Measurements from ENCODE around the gene PRELID3B.

Gene PRELID3B

GRCh38 chr20:58997141-58997770, 45.3 kb downstream of the PRELID3B start:
- no peaks in the 10 kb centered on the region for H3K27me3 ChIP-seq (replicated peaks)
- peaks cover 57% of the 10 kb centered on the region for H3K36me3 ChIP-seq (replicated peaks)
- no peak for DNase-seq
- TF ChIP-seq CTCF (IDR thresholded peaks at IDR 0.05; ENCODE audit: low read depth, low read length, missing control alignments): no peak
- in situ Hi-C loops (cut with HindIII; ENCODE audit: low pct_ligation_motif_present, low sequenced_read_pairs): no loop called here
- no peak overlapping the region for H3K27ac ChIP-seq
- H3K4me3 ChIP-seq (ENCODE audit: low read depth, low read length): no peak overlapping the region

- H3K4me3 ChIP-seq (ENCODE audit: low read depth, low read length): no peak overlapping the region
- H3K27ac ChIP-seq: no peak overlapping the region
- no peaks in the 10 kb centered on the region for H3K27me3 ChIP-seq (replicated peaks)
- H3K36me3 ChIP-seq (replicated peaks): peaks cover 65% of the 10 kb centered on the region
- no peak for TF ChIP-seq CTCF (IDR thresholded peaks at IDR 0.05; ENCODE audit: low read depth, low read length, missing control alignments)
- in situ Hi-C loops (cut with HindIII; ENCODE audit: low pct_ligation_motif_present, low sequenced_read_pairs): no loop called here
- no peak for DNase-seq
Measured at GRCh38 chr20:58996226-58996611, 46.4 kb downstream of the PRELID3B start.

- no peak for DNase-seq
- Histone ChIP-seq H3K4me3 (ENCODE audit: low read depth, low read length) (no peak overlapping the region), H3K27ac (no peak overlapping the region), H3K36me3 (replicated peaks) (peaks cover 69% of the 10 kb centered on the region), H3K27me3 (replicated peaks) (no peaks in the 10 kb centered on the region)
- in situ Hi-C loops (cut with HindIII; ENCODE audit: low pct_ligation_motif_present, low sequenced_read_pairs): no loop called here
- TF ChIP-seq CTCF (IDR thresholded peaks at IDR 0.05; ENCODE audit: low read depth, low read length, missing control alignments): no peak
Measured at GRCh38 chr20:58995461-58996225, 46.9 kb downstream of the PRELID3B start.

GRCh38 chr20:58994390-58995159, 48.0 kb downstream of the PRELID3B start:
- no peak overlapping the region for H3K4me3 ChIP-seq (ENCODE audit: low read depth, low read length)
- peaks cover 80% of the 10 kb centered on the region for H3K36me3 ChIP-seq (replicated peaks)
- no peak for TF ChIP-seq CTCF (IDR thresholded peaks at IDR 0.05; ENCODE audit: low read depth, low read length, missing control alignments)
- in situ Hi-C loops (cut with HindIII; ENCODE audit: low pct_ligation_motif_present, low sequenced_read_pairs): no loop called here
- no peak for DNase-seq
- no peaks in the 10 kb centered on the region for H3K27me3 ChIP-seq (replicated peaks)
- H3K27ac ChIP-seq: no peak overlapping the region

GRCh38 chr20:58993332-58994248, 49.0 kb downstream of the PRELID3B start:
- no peak for DNase-seq
- Histone ChIP-seq H3K36me3 (replicated peaks) (peaks cover 84% of the 10 kb centered on the region), H3K27ac (no peak overlapping the region), H3K4me3 (ENCODE audit: low read depth, low read length) (no peak overlapping the region), H3K27me3 (replicated peaks) (no peaks in the 10 kb centered on the region)
- in situ Hi-C loops (cut with HindIII; ENCODE audit: low pct_ligation_motif_present, low sequenced_read_pairs): no loop called here
- no peak for TF ChIP-seq CTCF (IDR thresholded peaks at IDR 0.05; ENCODE audit: low read depth, low read length, missing control alignments)

Data from brain microvascular endothelial cell (primary cell).